ENCODE data around the gene NAALADL2.

The NAALADL2 gene

GRCh38 chr3:174938102-174938501 lies 79.0 kb downstream of the NAALADL2 start:
- H3K56ac ChIP-seq (ENCODE audit: low read length): no peak overlapping the region
- H3K27me3 ChIP-seq (ENCODE audit: insufficient read depth, low read length, poor library complexity): no peaks in the 10 kb centered on the region
- H4K8ac ChIP-seq (ENCODE audit: low read depth, low read length): no peak overlapping the region
- no CpG with 5 or more reads among the region's 4 CpGs for whole genome bisulfite sequencing (ENCODE audit: extremely low coverage, insufficient coverage, low lambda C conversion rate)
- no peak overlapping the region for H3K18ac ChIP-seq (ENCODE audit: low read length)
- H3K79me2 ChIP-seq (ENCODE audit: control insufficient read depth, insufficient read depth, low read length): no peaks in the 10 kb centered on the region
- no peaks in the 10 kb centered on the region for H3K36me3 ChIP-seq (ENCODE audit: control insufficient read depth, insufficient read depth, low read length)
- H3K79me1 ChIP-seq (ENCODE audit: low read length): no peaks in the 10 kb centered on the region
- H3K27ac ChIP-seq (ENCODE audit: low read depth, low read length): no peak overlapping the region
- H4K5ac ChIP-seq (ENCODE audit: low read length): no peak overlapping the region
- H3K4me2 ChIP-seq (ENCODE audit: low read length): no peak overlapping the region
- no peak for DNase-seq
- no peak overlapping the region for H3K4ac ChIP-seq (ENCODE audit: low read depth, low read length)
- no peak overlapping the region for H2AK5ac ChIP-seq (ENCODE audit: low read length)
- H3K23ac ChIP-seq (ENCODE audit: low read length): no peak overlapping the region
- H2BK15ac ChIP-seq (replicated peaks; ENCODE audit: low read depth): no peak overlapping the region
- H3K4me1 ChIP-seq (ENCODE audit: control insufficient read depth, low read depth, low read length): no peaks in the 10 kb centered on the region
- no peak overlapping the region for H2BK120ac ChIP-seq (ENCODE audit: low read depth, low read length)
- no peak overlapping the region for H3K9ac ChIP-seq (ENCODE audit: low read length)
- no peak overlapping the region for H3K4me3 ChIP-seq (ENCODE audit: low read length)
- no peak overlapping the region for H2BK5ac ChIP-seq (ENCODE audit: low read length)

- no peaks in the 10 kb centered on the region for H3K4me1 ChIP-seq (ENCODE audit: control insufficient read depth, low read depth, low read length)
- no peaks in the 10 kb centered on the region for H3K27me3 ChIP-seq (ENCODE audit: insufficient read depth, low read length, poor library complexity)
- no peak overlapping the region for H3K4me2 ChIP-seq (ENCODE audit: low read length)
- no peaks in the 10 kb centered on the region for H3K79me2 ChIP-seq (ENCODE audit: control insufficient read depth, insufficient read depth, low read length)
- DNase-seq: no peak
- no peak overlapping the region for H2BK120ac ChIP-seq (ENCODE audit: low read depth, low read length)
- no peak overlapping the region for H4K5ac ChIP-seq (ENCODE audit: low read length)
- H3K23ac ChIP-seq (ENCODE audit: low read length): no peak overlapping the region
- H2AK5ac ChIP-seq (ENCODE audit: low read length): no peak overlapping the region
- no peak overlapping the region for H3K56ac ChIP-seq (ENCODE audit: low read length)
- no peak overlapping the region for H3K4me3 ChIP-seq (ENCODE audit: low read length)
- H3K36me3 ChIP-seq (ENCODE audit: control insufficient read depth, insufficient read depth, low read length): no peaks in the 10 kb centered on the region
- no CpG with 5 or more reads among the region's 2 CpGs for WGBS (ENCODE audit: extremely low coverage, insufficient coverage, low lambda C conversion rate)
- no peak overlapping the region for H3K18ac ChIP-seq (ENCODE audit: low read length)
- H2BK15ac ChIP-seq (replicated peaks; ENCODE audit: low read depth): no peak overlapping the region
- no peaks in the 10 kb centered on the region for H3K79me1 ChIP-seq (ENCODE audit: low read length)
- no peak overlapping the region for H2BK5ac ChIP-seq (ENCODE audit: low read length)
- H3K4ac ChIP-seq (ENCODE audit: low read depth, low read length): no peak overlapping the region
- H4K8ac ChIP-seq (ENCODE audit: low read depth, low read length): no peak overlapping the region
- no peak overlapping the region for H3K9ac ChIP-seq (ENCODE audit: low read length)
- H3K27ac ChIP-seq (ENCODE audit: low read depth, low read length): no peak overlapping the region
Observed at GRCh38 chr3:174940151-174940550, 81.0 kb downstream of the NAALADL2 start.

- Histone ChIP-seq H3K18ac (ENCODE audit: low read length) (no peak overlapping the region), H3K4me3 (ENCODE audit: low read length) (no peak overlapping the region), H4K8ac (ENCODE audit: low read depth, low read length) (no peak overlapping the region), H3K23ac (ENCODE audit: low read length) (no peak overlapping the region), H3K79me2 (ENCODE audit: control insufficient read depth, insufficient read depth, low read length) (no peaks in the 10 kb centered on the region), H4K5ac (ENCODE audit: low read length) (no peak overlapping the region), H3K4me1 (ENCODE audit: control insufficient read depth, low read depth, low read length) (no peaks in the 10 kb centered on the region), H3K4ac (ENCODE audit: low read depth, low read length) (no peak overlapping the region), H2AK5ac (ENCODE audit: low read length) (no peak overlapping the region), H3K27me3 (ENCODE audit: insufficient read depth, low read length, poor library complexity) (no peaks in the 10 kb centered on the region), H3K56ac (ENCODE audit: low read length) (no peak overlapping the region), H3K9ac (ENCODE audit: low read length) (no peak overlapping the region), H3K4me2 (ENCODE audit: low read length) (no peak overlapping the region), H3K79me1 (ENCODE audit: low read length) (no peaks in the 10 kb centered on the region), H2BK5ac (ENCODE audit: low read length) (no peak overlapping the region), H2BK120ac (ENCODE audit: low read depth, low read length) (no peak overlapping the region), H3K36me3 (ENCODE audit: control insufficient read depth, insufficient read depth, low read length) (no peaks in the 10 kb centered on the region), H3K27ac (ENCODE audit: low read depth, low read length) (no peak overlapping the region), H2BK15ac (replicated peaks; ENCODE audit: low read depth) (no peak overlapping the region)
- no peak for DNase-seq
- no CpG with 5 or more reads among the region's 2 CpGs for WGBS (ENCODE audit: extremely low coverage, insufficient coverage, low lambda C conversion rate)
Observed at GRCh38 chr3:174945276-174945675, 86.1 kb downstream of the NAALADL2 start.

- no peaks in the 10 kb centered on the region for H3K79me1 ChIP-seq (ENCODE audit: low read length)
- no CpG with 5 or more reads among the region's 2 CpGs for WGBS (ENCODE audit: extremely low coverage, insufficient coverage, low lambda C conversion rate)
- no peak overlapping the region for H4K5ac ChIP-seq (ENCODE audit: low read length)
- no peak overlapping the region for H3K4me3 ChIP-seq (ENCODE audit: low read length)
- H2BK5ac ChIP-seq (ENCODE audit: low read length): no peak overlapping the region
- no peak overlapping the region for H3K4ac ChIP-seq (ENCODE audit: low read depth, low read length)
- H3K9ac ChIP-seq (ENCODE audit: low read length): no peak overlapping the region
- H3K27ac ChIP-seq (ENCODE audit: low read depth, low read length): no peak overlapping the region
- H3K23ac ChIP-seq (ENCODE audit: low read length): no peak overlapping the region
- no peak overlapping the region for H3K56ac ChIP-seq (ENCODE audit: low read length)
- H2BK15ac ChIP-seq (replicated peaks; ENCODE audit: low read depth): no peak overlapping the region
- DNase-seq: no peak
- no peaks in the 10 kb centered on the region for H3K27me3 ChIP-seq (ENCODE audit: insufficient read depth, low read length, poor library complexity)
- no peak overlapping the region for H2BK120ac ChIP-seq (ENCODE audit: low read depth, low read length)
- H4K8ac ChIP-seq (ENCODE audit: low read depth, low read length): no peak overlapping the region
- H3K79me2 ChIP-seq (ENCODE audit: control insufficient read depth, insufficient read depth, low read length): no peaks in the 10 kb centered on the region
- no peak overlapping the region for H3K4me2 ChIP-seq (ENCODE audit: low read length)
- H3K18ac ChIP-seq (ENCODE audit: low read length): no peak overlapping the region
- no peaks in the 10 kb centered on the region for H3K36me3 ChIP-seq (ENCODE audit: control insufficient read depth, insufficient read depth, low read length)
- no peaks in the 10 kb centered on the region for H3K4me1 ChIP-seq (ENCODE audit: control insufficient read depth, low read depth, low read length)
- H2AK5ac ChIP-seq (ENCODE audit: low read length): no peak overlapping the region
Observed at GRCh38 chr3:174945951-174946350, 86.8 kb downstream of the NAALADL2 start.

GRCh38 chr3:174949523-174949922 lies 90.4 kb downstream of the NAALADL2 start:
- Histone ChIP-seq H2AK5ac (ENCODE audit: low read length) (no peak overlapping the region), H2BK15ac (replicated peaks; ENCODE audit: low read depth) (no peak overlapping the region), H3K23ac (ENCODE audit: low read length) (no peak overlapping the region), H3K27me3 (ENCODE audit: insufficient read depth, low read length, poor library complexity) (no peaks in the 10 kb centered on the region), H4K5ac (ENCODE audit: low read length) (no peak overlapping the region), H3K18ac (ENCODE audit: low read length) (no peak overlapping the region), H3K27ac (ENCODE audit: low read depth, low read length) (no peak overlapping the region), H3K4me2 (ENCODE audit: low read length) (no peak overlapping the region), H4K8ac (ENCODE audit: low read depth, low read length) (no peak overlapping the region), H3K9ac (ENCODE audit: low read length) (no peak overlapping the region), H3K36me3 (ENCODE audit: control insufficient read depth, insufficient read depth, low read length) (no peaks in the 10 kb centered on the region), H3K79me2 (ENCODE audit: control insufficient read depth, insufficient read depth, low read length) (no peaks in the 10 kb centered on the region), H3K4ac (ENCODE audit: low read depth, low read length) (no peak overlapping the region), H3K56ac (ENCODE audit: low read length) (no peak overlapping the region), H2BK120ac (ENCODE audit: low read depth, low read length) (no peak overlapping the region), H3K4me3 (ENCODE audit: low read length) (no peak overlapping the region), H2BK5ac (ENCODE audit: low read length) (no peak overlapping the region), H3K79me1 (ENCODE audit: low read length) (no peaks in the 10 kb centered on the region), H3K4me1 (ENCODE audit: control insufficient read depth, low read depth, low read length) (no peaks in the 10 kb centered on the region)
- no CpG with 5 or more reads among the region's 2 CpGs for WGBS (ENCODE audit: extremely low coverage, insufficient coverage, low lambda C conversion rate)
- no peak for DNase-seq

- no peak overlapping the region for H2AK5ac ChIP-seq (ENCODE audit: low read length)
- no peak overlapping the region for H3K4ac ChIP-seq (ENCODE audit: low read depth, low read length)
- H3K27me3 ChIP-seq (ENCODE audit: insufficient read depth, low read length, poor library complexity): no peaks in the 10 kb centered on the region
- no peak overlapping the region for H3K56ac ChIP-seq (ENCODE audit: low read length)
- peak; percentile 59 for DNase-seq
- H2BK5ac ChIP-seq (ENCODE audit: low read length): no peak overlapping the region
- no peak overlapping the region for H4K5ac ChIP-seq (ENCODE audit: low read length)
- H3K79me1 ChIP-seq (ENCODE audit: low read length): no peaks in the 10 kb centered on the region
- no peaks in the 10 kb centered on the region for H3K79me2 ChIP-seq (ENCODE audit: control insufficient read depth, insufficient read depth, low read length)
- no CpG with 5 or more reads among the region's 3 CpGs for WGBS (ENCODE audit: extremely low coverage, insufficient coverage, low lambda C conversion rate)
- H3K23ac ChIP-seq (ENCODE audit: low read length): no peak overlapping the region
- H2BK15ac ChIP-seq (replicated peaks; ENCODE audit: low read depth): no peak overlapping the region
- H3K36me3 ChIP-seq (ENCODE audit: control insufficient read depth, insufficient read depth, low read length): no peaks in the 10 kb centered on the region
- no peak overlapping the region for H3K4me2 ChIP-seq (ENCODE audit: low read length)
- H3K4me3 ChIP-seq (ENCODE audit: low read length): no peak overlapping the region
- H3K4me1 ChIP-seq (ENCODE audit: control insufficient read depth, low read depth, low read length): no peaks in the 10 kb centered on the region
- H4K8ac ChIP-seq (ENCODE audit: low read depth, low read length): no peak overlapping the region
- no peak overlapping the region for H2BK120ac ChIP-seq (ENCODE audit: low read depth, low read length)
- H3K18ac ChIP-seq (ENCODE audit: low read length): no peak overlapping the region
- H3K9ac ChIP-seq (ENCODE audit: low read length): no peak overlapping the region
- H3K27ac ChIP-seq (ENCODE audit: low read depth, low read length): no peak overlapping the region
Observed at GRCh38 chr3:174951034-174951433, 91.9 kb downstream of the NAALADL2 start.

Measured in mesendoderm (in vitro differentiated cells).